Central memory CD8-positive, alpha-beta T cell (primary cell): ENCODE measurements around the gene UNC119B.
"Not testable (repeated sequence)": the region's sequence is repeated elsewhere in the genome, so short reads cannot be mapped to it uniquely, and the experiment has no call there.

Source experiments
- ATAC-seq: fragments of 150-1000 bp; cut with Tn5 transposase; replicated peaks from 2 replicates; pipeline ENCODE4 v1.10.0; 2022; ENCODE audit warnings: mild to moderate bottlenecking, moderate FRiP score, moderate number of reproducible peaks; ENCODE audit not compliant: poor library complexity, severe bottlenecking; ENCODE audit errors: extremely low read depth
- DNase-seq, 2 donors: peaks; one replicate each; pipeline ENCODE4 v3.0.0; 2021; ENCODE audit warnings: low spot score in 2 of 2
- H3K27ac Mint-ChIP-seq: one replicate; pipeline ENCODE4 v1.8.0; 2022; ENCODE audit warnings: low read depth, mild to moderate bottlenecking, moderate library complexity, mixed read lengths
- H3K27me3 Mint-ChIP-seq: one replicate; pipeline ENCODE4 v1.8.0; 2022; ENCODE audit warnings: mixed read lengths
- H3K36me3 Mint-ChIP-seq: one replicate; pipeline ENCODE4 v1.8.0; 2022; ENCODE audit warnings: mild to moderate bottlenecking, moderate library complexity, mixed read lengths; ENCODE audit not compliant: insufficient read depth
- H3K4me1 Mint-ChIP-seq: one replicate; pipeline ENCODE4 v1.8.0; 2022; ENCODE audit warnings: mixed read lengths
- H3K4me3 Mint-ChIP-seq: one replicate; pipeline ENCODE4 v1.8.0; 2022; ENCODE audit warnings: mild to moderate bottlenecking, moderate library complexity, mixed read lengths
- H3K9me3 Mint-ChIP-seq: one replicate; pipeline ENCODE4 v1.8.0; 2022; ENCODE audit warnings: mixed read lengths

UNC119B gene

DNA sequence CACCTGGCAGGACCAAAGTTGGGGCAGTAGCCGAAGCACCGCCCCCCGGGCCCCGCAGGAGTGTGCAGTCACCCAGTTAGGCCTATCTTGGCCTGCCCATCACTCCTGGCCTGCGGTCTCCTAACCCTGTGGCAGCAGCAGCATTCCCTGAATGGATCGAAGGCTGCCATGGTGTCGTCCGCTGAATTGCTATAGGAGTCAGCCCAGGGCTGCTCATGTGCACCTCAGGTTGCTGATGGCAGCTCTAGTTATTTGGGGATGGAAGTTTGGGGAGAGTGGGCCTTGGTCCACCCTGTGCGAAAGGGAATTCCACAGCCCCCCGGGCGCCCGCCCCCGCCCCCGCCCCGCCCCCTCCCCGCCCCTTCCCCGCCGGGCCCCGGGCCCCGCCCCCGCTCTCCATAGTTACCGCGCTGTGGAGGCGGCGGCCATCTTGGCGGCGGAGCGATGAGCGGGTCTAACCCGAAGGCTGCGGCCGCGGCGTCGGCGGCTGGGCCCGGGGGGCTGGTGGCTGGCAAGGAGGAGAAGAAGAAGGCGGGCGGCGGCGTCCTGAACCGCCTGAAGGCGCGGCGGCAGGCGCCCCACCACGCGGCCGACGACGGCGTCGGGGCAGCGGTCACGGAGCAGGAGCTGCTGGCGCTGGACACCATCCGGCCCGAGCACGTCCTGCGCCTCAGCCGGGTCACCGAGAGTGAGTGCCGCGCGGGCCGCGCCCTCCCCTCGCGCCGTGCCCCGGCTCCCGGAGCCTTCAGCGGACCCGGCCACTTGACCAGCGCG lies at the start of gene UNC119B:
Gene UNC119B (plus strand): TSS at position 428 of the 774 bp plus-strand sequence. CDS start 17 bp downstream, at position 445.
- H3K4me3 Mint-ChIP-seq, result peak within 1 kb of the TSS; percentile 93
- no peaks in the 10 kb centered on the region for H3K27me3 Mint-ChIP-seq
- peak; percentile 30 to 37 for DNase-seq
- H3K36me3 Mint-ChIP-seq, result peaks cover 4% of the 10 kb centered on the region
- peaks cover 28% of the 10 kb centered on the region for H3K4me1 Mint-ChIP-seq
- peak; percentile 85 for ATAC-seq
- H3K27ac Mint-ChIP-seq, result peak within 1 kb of the TSS; percentile 92
- H3K9me3 Mint-ChIP-seq, result no peaks in the 10 kb centered on the region

DNA sequence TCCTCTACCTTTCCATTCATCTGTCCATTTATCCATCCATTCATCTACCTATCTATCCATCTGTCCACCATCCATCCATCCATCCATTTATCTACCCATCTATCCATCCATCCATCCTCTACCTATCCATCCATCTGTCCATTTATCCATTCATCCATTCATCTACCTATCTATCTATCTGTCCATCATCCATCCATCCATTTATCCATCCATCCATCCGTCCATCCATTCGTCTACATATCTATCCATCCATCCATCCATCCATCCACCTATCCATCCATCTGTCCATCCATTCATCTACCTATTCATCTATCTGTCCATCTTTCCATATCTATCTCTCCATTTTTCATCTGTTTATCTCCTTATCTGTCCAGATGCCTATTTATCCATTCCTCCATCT lies 48.8 kb upstream of the UNC119B start:
- H3K4me3 Mint-ChIP-seq, result no peak overlapping the region
- peaks cover 10% of the 10 kb centered on the region for H3K27me3 Mint-ChIP-seq
- ATAC-seq, result no peak
- H3K4me1 Mint-ChIP-seq, result no peaks in the 10 kb centered on the region
- H3K27ac Mint-ChIP-seq, result no peak overlapping the region
- DNase-seq, result no peak
- H3K36me3 Mint-ChIP-seq, result no peaks in the 10 kb centered on the region
- H3K9me3 Mint-ChIP-seq, result no peaks in the 10 kb centered on the region

DNA sequence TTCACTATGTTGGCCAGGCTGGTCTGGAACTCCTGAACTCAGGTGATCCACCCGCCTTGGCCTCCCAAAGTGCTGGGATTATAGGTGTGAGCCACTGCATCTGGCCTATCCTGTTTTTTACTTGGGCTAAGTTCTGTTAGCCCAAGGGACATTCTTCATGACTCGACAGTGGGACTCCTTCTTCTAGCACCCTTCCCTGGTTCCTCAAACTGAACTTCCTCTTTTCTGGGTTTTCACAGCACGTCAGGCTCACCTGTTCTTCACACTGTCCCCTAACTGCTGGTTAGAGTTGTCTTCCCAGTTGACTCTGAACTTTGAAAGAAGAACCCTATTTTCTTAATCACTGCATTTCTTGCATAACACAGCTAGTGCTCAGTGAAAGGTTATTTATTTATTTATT lies 47.4 kb upstream of the UNC119B start:
- ATAC-seq, result no peak
- Mint-ChIP-seq H3K9me3 (no peaks in the 10 kb centered on the region), H3K36me3 (no peaks in the 10 kb centered on the region), H3K27ac (no peak overlapping the region), H3K4me1 (no peaks in the 10 kb centered on the region), H3K4me3 (no peak overlapping the region), H3K27me3 (peaks cover 15% of the 10 kb centered on the region)
- DNase-seq, result no peak

DNA sequence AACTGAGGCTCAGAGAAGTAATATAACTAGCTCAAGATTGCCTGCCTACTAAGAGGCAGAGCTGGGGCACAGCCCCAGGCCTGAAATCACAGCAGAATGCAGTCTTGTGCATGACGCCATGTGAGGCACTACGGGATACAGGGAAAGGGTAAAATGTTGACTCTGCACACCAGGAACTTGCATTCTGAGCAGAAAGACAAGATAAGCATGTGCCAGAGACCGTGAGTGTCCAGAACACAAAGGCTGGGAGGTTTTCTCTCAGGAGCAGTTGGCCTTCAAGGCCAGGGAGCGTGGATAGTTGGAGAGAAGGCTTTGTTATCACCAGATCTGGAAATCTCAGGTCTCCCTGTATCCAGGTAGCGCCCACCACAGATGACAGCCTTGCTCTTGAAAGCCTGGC lies 46.5 kb upstream of the UNC119B start:
- ATAC-seq (no peak), DNase-seq (no peak)
- H3K36me3 Mint-ChIP-seq, result no peaks in the 10 kb centered on the region
- no peaks in the 10 kb centered on the region for H3K4me1 Mint-ChIP-seq
- no peaks in the 10 kb centered on the region for H3K9me3 Mint-ChIP-seq
- no peak overlapping the region for H3K4me3 Mint-ChIP-seq
- peaks cover 21% of the 10 kb centered on the region for H3K27me3 Mint-ChIP-seq
- no peak overlapping the region for H3K27ac Mint-ChIP-seq

DNA sequence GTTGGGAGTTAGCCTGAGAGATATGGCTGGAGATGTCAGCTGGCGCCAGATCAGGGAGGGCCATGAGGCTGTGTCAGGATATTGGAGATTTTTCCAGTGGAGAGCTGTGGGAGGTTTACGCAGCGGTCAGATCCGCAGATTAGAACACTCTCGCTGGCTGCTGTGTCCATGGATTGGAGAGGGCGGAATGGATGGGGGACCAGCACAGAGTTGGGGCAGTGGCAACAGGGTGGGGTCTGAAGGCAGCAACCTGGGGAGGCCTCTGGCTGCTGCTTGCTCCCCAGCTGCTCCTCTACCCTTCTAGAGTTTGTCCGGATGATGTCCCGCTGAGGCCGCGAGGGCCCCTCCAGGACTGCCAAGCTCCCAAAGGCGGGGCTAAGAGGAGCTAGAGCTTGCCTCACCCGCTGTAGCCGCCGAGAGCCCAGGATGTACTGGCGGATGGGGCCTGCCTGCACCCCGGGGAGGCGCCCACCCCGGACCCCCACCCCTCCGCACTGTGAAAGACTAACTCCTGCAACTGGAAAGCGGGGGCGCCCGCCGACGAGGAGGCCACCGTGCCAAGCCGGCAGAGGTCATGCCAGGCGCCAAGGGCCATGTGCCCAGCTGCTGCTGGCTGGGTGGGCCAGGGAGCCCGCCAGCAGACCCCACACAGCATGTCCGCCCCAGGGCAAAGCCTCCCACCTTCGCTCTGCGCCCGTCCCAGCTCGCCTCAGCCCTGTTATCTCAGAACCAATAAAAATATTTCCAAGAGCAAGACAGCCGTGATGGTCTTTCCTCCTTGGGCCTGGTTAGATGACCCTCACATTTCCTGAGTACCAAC lies 43.5 kb upstream of the UNC119B start:
- Mint-ChIP-seq H3K36me3 (no peaks in the 10 kb centered on the region), H3K4me3 (no peak overlapping the region), H3K27ac (no peak overlapping the region), H3K9me3 (no peaks in the 10 kb centered on the region), H3K4me1 (no peaks in the 10 kb centered on the region), H3K27me3 (peaks cover 11% of the 10 kb centered on the region)
- ATAC-seq (no peak), DNase-seq (no peak)

DNA sequence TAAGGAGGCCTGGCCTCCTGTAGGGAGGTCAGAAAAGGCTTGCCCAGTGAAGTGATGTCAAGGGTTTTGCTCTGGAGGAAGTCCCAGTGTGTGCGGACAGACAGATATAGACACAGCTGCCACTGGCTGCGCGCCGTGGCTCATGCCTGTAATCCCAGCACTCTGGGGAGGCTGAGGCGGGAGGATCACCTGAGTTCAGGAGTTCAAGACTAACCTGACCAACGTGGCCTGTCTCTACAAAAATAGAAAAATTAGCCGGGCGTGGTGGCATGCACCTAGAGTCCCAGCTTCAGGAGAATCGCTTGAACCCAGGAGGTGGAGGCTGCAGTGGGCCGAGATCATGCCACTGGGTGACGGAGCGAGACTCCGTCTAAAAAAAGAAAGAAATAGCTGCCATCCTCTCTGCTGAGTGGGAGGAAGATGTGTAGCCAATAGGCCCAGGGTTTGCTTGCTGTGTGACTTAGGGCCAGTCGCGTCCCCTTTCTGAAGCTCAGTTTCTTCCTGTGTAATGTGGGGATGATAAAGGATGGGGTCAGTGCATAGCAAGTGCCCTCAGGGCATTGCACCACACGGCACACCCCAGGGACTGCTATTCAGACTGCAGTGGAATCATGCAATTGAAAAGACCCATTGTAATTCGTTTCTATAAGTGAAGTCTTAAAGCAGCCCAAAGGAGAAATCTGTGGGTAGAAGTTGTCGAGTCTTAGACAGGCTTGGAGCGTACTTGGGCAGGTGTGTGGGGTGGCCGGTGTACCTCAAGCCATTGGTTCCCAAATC lies 42.0 kb upstream of the UNC119B start:
- ATAC-seq, result no peak
- H3K9me3 Mint-ChIP-seq, result no peaks in the 10 kb centered on the region
- no peak for DNase-seq
- H3K4me3 Mint-ChIP-seq, result no peak overlapping the region
- H3K4me1 Mint-ChIP-seq, result no peaks in the 10 kb centered on the region
- peaks cover 11% of the 10 kb centered on the region for H3K27me3 Mint-ChIP-seq
- no peak overlapping the region for H3K27ac Mint-ChIP-seq
- H3K36me3 Mint-ChIP-seq, result peaks cover 2% of the 10 kb centered on the region

DNA sequence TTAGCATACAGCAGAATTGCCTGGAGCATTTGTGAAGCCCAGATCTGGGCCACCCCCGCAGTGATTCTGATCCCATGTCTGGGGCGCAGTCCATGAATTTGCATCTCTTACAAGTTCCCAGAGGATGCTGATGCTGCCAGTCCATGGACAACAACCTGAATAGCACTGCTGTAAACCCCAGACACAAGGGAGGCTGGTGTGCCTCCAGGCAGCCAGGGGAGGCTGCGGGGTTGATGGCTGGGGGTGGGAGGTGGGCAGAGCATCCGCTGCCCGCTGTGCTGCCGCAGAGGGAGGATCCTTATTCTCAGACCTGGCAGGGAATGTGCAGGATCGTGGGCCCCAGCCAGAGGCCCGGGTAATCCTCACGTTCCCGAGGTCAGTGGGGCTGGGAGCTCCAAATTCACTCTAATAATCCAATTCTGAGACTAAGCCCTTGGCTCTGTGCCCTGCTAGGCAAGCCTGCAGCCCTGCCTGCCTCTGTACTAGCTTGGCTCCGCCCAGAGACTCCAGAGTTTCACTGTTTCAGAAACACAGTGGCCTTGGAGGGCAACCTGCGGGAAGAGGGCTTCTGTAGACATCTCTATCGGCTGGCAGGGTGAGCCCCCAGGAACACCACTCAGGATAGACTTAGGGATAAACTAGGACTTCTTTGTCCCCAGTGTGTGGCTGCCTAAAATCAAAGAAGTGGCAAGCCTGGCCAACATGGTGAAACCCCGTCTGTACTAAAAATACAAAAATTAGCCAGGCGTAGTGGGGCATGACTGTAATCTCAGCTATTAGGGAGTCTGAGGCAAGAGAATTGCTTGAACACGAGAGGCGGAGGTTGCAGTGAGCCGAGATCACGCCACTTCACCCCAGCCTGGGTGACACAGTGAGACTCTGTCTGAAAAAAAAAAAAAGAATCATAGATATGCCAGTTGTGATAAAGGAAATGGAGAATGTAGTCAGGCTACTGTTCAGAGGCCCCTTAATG lies 41.1 kb upstream of the UNC119B start:
- H3K4me1 Mint-ChIP-seq, result no peaks in the 10 kb centered on the region
- peaks cover 11% of the 10 kb centered on the region for H3K27me3 Mint-ChIP-seq
- H3K27ac Mint-ChIP-seq, result no peak overlapping the region
- H3K9me3 Mint-ChIP-seq, result no peaks in the 10 kb centered on the region
- H3K4me3 Mint-ChIP-seq, result no peak overlapping the region
- peaks cover 2% of the 10 kb centered on the region for H3K36me3 Mint-ChIP-seq
- no peak for DNase-seq
- ATAC-seq, result no peak

DNA sequence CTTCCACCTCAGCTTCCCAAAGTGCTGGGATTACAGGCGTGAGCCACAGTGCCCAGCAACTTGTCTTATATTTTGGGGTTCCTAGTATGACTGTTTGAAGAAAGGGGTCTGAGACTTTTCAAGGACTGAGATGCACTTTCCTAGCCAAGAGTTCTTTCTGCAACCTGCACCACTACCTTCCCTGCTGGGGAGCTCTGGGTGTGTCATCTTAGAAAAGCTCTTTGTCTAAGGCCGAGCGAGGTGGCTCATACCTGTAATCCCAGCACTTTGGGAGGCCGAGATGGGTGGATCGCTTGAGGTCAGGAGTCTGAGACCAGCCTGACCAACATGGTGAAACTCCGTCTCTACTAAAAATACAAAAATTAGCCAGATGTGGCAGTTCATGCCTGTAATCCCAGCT lies 40.0 kb upstream of the UNC119B start:
- H3K9me3 Mint-ChIP-seq, DNase-seq, H3K36me3 Mint-ChIP-seq, H3K27ac Mint-ChIP-seq, H3K4me3 Mint-ChIP-seq, ATAC-seq, H3K4me1 Mint-ChIP-seq: not testable (repeated sequence)
- H3K27me3 Mint-ChIP-seq, result peaks cover 14% of the 10 kb centered on the region

DNA sequence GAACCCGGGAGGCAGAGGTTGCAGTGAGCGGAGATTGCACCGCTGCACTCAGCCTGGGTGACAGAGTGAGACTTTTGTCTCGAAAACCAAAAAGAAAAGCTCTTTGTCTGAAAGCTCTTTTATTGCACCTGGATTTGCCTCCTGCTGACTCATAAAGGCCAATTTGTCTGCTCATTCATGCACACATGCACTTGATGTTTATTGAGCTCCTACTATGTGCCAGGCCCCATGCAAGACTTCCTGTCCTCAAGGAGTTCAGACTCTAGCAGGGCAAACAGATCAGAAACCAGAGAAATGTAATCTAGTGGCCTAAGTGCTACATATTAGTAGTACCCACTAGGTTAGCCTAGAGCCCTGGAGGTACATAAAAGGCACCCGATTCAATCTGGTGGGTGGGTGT lies 39.6 kb upstream of the UNC119B start:
- H3K27me3 Mint-ChIP-seq, result peaks cover 18% of the 10 kb centered on the region
- DNase-seq, result no peak
- no peaks in the 10 kb centered on the region for H3K4me1 Mint-ChIP-seq
- peaks cover 2% of the 10 kb centered on the region for H3K36me3 Mint-ChIP-seq
- no peak overlapping the region for H3K4me3 Mint-ChIP-seq
- no peak for ATAC-seq
- H3K9me3 Mint-ChIP-seq, result no peaks in the 10 kb centered on the region
- no peak overlapping the region for H3K27ac Mint-ChIP-seq

DNA sequence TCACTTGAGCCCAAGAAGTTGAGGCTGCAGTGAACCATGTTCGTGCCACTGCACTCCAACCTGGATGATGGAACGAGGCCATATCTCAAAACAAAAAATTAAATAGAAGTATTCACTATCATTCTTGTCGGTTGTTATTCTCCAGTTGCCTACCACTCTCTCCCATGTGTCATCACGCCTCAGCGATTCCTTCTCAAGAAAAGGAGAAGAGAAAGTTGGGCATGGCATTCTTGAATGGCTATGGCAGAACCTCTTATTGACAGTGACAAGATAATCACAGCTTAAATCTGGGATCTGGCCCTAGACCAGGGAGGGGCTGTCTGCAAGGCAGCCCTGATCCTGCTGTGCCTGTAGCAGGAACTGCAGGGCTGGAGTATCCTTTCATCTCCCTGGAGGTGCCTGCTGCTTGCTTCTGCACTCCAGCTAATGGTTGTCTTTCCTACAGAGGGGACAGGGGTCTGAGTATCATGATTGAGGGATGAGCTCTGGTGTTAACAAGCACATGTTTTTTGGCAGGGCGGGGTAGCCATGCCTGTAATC lies 36.1 kb upstream of the UNC119B start:
- H3K9me3 Mint-ChIP-seq, result no peaks in the 10 kb centered on the region
- ATAC-seq (no peak), DNase-seq (no peak)
- H3K36me3 Mint-ChIP-seq, result peaks cover 2% of the 10 kb centered on the region
- H3K4me1 Mint-ChIP-seq, result no peaks in the 10 kb centered on the region
- no peak overlapping the region for H3K27ac Mint-ChIP-seq
- H3K27me3 Mint-ChIP-seq, result peaks cover 8% of the 10 kb centered on the region
- H3K4me3 Mint-ChIP-seq, result no peak overlapping the region

DNA sequence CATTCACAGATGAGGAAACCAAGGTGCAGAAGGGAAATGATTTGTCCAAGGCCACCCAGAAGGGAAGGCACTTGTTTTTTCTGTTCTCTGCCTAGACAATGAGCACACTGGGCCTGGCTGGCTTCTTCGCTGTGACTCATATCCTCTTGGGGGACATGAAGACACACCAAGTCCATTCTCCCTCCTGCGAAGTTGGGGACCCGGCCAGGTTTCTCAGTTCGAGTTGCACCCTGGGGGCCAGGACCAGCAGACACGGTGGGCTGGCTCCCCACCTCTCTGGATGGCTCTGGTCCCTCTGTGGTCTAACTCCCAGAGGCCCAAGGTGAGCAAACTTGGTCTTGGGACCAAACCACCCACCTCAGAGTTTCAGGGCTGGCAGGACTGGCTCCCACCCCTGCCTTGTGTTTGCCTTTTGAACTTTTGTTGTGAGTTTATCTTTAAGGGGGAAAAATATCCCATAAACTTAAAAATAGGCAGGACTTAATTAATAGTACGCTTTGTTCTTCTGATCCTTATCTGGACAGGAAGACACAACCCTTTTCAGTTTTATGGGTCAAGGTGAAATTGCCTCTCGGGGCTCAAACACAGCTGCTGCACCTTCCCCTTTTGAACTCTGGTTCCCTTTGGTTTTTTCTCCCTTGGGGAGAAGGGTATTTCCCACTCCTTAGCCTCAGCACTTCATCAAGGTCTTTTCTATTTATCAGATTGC lies 32.3 kb upstream of the UNC119B start:
- Mint-ChIP-seq H3K27me3 (peaks cover 8% of the 10 kb centered on the region), H3K4me1 (no peaks in the 10 kb centered on the region), H3K27ac (no peak overlapping the region), H3K36me3 (peaks cover under 1% of the 10 kb centered on the region), H3K4me3 (no peak overlapping the region), H3K9me3 (no peaks in the 10 kb centered on the region)
- ATAC-seq (no peak), DNase-seq (no peak)
